Hypothalamus (tissue), 51 donors: ENCODE measurements around the gene XRCC6.
"Not testable (repeated sequence)": the region's sequence is repeated elsewhere in the genome, so short reads cannot be mapped to it uniquely, and the experiment has no call there.

Experiments used
- DNase-seq, 51 donors: peaks; one replicate each; lab custom pipeline; 2025; lab: John Stamatoyannopoulos, UW

XRCC6 gene

DNA sequence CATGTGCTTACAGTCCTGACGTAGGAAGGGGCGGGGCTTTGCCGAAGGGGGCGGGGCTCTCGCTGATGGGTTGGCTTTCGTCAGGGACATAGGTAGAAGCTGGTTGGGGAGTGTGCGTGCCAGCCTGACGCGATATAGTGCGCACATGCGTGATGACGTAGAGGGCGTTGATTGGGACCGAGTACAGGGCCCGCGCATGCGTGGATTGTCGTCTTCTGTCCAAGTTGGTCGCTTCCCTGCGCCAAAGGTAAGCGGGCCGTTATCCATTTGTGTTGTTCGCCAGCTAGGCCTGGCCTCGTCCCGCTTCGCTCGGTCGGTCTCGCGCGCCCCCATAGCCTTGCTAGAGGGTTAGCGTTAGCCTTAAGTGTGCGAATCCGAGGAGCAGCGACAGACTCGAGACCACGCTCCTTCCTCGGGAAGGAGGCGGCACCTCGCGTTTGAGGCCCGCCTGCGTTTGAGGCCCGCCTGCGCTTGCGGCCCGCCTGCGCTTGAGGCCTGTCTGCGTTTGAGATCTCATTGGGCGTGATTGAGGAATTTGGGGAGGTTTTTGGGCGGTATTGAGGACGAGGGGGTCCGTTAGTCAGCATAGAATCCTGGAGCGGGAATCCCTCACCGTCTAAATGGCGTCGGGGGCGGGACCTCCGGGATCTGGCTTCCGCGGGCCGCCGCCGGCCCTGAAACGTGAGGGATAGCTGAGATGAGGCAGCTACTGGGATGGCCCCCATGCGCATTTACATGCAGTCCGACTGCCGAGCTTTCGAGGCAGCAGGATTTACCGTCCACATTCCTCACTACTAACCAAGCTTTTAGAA lies at the start of gene XRCC6:
Gene XRCC6, plus strand, starts transcription at position 197 of the 812 bp plus-strand sequence. CDS start 710 bp downstream, outside the sequence.
- DNase-seq: peak; percentile 79 to 100 (median 99)

DNA sequence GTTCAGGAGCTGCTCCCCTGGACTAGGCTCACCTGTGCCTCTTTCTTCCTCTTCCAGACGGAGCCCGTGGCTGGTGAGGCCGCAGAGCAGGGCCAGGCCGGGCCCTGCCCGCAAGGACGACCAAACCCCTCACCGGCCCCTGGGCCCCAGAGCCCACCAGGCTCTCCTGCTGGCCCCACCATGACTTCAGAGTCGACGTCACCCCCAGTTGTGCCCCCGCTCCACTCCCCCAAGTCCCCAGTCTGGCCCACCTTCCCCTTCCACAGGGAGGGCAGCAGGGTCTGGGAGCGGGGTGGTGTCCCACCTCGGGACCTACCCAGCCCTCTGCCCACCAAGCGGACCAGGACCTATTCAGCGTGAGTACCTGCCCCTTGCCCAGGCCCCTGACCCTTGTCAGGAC lies 49.3 kb upstream of the XRCC6 start:
- no peak for DNase-seq

DNA sequence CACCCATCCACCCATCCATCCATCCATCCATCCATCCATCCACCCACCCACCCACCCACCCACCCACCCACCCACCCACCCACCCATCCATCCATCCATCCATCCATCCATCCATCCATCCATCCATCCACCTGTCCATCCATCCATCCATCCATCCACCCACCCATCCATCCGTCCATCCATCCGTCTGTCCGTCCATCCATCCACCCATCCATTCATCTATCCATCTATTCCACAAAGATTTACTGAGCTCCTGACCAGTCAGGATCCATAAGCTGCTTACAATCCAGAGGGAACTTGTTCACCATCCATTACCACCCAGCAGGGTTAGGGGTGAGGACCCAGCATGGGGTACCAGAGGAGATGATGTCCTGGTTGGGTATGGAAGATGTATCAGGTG lies 48.8 kb upstream of the XRCC6 start:
- DNase-seq: not testable (repeated sequence)

DNA sequence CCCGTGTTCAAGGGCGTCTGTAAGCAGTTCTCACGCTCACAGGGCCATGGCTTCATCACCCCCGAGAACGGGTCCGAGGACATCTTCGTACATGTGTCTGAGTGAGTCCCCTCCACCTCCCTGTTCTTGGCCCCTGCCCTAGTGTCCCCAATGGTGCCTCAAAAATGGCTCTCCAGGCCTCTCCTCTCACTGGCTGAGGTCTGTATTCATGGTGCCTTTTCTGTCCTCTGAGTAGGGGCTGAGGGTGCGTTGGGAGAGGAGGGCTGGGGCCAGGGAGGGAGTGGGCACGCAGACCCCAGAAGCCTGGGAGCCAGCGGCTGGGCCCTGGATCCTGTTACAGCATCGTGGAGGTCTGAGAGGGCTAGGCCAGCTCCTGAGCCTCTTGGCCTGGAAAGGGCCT lies 47.4 kb upstream of the XRCC6 start:
- no peak for DNase-seq

DNA sequence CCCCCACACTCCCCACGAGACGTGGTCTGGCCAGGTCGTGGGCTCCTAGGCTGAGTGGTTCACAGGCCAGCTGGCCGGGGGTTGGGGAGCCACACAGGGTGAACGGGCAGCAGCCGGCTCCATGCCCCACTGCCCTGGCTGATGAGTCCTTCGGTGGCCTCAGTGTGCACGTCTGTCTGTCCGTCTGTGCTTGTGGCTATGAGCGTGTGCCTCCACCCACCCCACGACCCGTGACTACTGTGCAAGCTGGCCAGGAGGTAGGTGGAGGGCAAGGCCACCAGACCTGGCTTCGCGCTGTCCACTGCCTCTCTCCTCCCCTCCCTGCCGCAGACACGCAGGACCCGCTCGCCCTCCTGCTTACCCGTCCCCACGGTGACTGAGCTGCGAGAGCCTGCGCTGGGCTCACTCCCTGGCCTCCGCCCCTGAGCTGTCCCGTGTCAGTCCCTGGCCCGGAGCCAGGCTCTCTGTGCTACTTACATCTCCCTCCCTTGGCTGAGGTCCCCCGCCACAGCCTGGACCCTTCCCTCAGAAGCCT lies 46.2 kb upstream of the XRCC6 start:
- peak in 25 of 51 donors; percentile 16 to 63 (median 39) for DNase-seq

- no peak for DNase-seq
Observed at GRCh38 chr22:41575533-41575932, 45.6 kb upstream of the XRCC6 start.

- DNase-seq: peak in 14 of 51 donors; percentile 17 to 46 (median 26)
Observed at GRCh38 chr22:41576877-41577276, 44.2 kb upstream of the XRCC6 start.

DNA sequence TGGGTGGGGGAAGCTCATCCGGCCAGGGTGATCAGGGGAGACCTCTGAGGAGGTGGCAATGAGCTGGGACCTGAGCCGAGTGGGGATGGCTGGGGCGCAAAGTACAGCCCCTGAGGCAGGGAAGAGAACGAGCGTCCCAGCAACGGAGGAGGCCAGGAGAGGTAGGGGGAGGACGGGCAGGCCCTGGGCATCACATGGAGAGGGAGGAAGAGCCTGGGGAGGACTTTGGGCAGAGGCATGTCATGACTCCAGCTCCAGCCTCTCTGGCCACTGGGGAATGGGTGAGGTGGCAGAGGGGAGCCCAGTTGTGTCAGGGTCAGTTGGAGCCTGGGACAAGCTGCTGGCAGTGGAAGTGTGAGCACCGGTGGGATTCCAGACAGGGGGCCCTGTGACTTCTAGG lies 43.0 kb upstream of the XRCC6 start:
- no peak for DNase-seq

- DNase-seq: no peak
Observed at GRCh38 chr22:41578818-41579217, 42.3 kb upstream of the XRCC6 start.

DNA sequence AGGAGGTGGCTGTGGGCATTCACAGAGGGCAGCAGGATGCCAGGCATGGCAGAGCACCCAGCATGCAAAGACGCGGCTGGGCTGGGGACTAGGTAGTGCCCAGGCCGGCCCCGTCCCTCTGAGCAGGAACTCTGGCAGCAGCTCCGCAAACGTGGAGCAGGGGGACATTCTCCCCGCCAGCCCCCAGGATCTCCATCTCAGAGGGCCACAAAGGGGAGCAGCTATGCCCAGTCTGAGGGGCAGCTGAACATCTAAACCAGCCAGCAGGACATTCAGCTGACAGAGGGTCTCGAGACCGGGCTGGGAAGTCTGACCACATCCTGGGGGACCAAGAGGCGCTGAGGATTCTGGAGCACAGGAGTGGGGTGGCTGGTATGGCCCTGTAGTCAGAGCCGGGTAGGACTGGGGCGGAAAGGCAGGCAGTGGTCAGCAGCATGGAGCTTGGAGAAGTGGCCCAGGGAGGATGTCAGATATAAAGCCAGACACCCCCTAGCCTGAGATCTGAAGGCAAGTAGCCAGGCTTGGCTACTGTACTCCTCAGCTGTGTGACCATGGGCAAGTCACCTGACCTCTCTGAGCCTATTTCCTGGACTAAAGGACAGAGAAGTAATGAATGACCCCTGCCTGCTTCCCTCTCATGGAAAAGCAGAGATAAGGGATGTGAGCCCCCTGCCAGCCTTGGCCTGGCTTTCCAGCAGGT lies 41.6 kb upstream of the XRCC6 start:
- no peak for DNase-seq

- DNase-seq: no peak
Observed at GRCh38 chr22:41579997-41580355, 41.1 kb upstream of the XRCC6 start.

GRCh38 chr22:41582694-41583093 lies 38.4 kb upstream of the XRCC6 start:
- DNase-seq: no peak

DNA sequence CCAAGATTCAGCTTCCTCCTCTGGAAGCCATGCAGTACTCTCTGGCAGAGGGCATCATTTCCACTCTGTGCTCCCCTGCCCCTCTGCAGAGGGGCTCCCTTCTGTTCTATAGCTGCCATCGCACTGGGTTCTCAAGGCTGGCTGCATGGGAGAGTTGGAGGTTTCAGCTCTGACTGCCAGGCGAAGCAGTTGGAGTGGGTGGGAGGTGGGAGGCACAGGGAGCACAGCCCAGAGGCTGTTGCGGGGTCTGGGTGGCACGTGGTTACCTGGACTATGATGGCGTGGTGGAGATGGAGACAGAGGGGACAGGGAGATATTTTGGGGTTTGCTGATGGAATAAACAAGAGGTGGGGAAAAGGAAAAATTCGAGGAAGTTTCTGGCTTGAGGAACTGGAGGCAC lies 36.2 kb upstream of the XRCC6 start:
- no peak for DNase-seq

DNA sequence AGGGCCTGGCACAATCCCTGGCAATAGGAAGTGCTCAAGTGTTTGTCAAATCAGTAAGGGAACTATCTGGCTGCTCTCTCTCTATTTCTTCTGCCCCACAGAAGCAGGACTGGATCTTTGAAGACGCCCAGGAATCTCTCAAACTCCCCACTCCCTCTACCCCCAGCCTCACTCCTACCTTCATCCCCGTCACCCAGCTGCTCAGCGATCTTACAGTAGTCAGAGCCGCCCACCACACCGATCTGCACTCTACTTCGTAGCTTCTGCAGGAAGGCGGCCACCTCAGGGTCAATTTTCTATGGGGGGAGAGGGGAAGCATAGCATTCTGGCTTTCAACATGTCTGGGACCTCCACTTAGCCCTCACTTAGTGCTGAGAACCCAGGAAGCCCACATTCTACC lies 35.2 kb upstream of the XRCC6 start:
- DNase-seq: no peak

DNA sequence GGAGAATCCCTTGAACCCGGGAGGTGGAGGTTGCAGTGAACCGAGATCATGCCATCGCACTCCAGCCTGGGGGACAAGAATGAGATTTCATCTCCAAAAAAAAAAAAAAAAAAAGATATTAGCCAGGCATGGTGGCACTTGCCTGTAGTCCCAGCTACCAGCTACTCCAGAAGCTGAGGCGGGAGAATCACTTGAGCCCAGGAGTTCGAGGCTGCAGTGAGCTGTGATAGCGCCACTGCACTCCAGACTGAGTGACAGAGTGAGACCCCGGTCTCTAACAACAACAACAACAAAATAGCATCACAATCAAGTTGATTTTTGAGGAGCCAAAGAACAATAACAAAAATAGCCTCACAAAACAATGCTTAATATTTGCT lies 33.8 kb upstream of the XRCC6 start:
- no peak for DNase-seq

DNA sequence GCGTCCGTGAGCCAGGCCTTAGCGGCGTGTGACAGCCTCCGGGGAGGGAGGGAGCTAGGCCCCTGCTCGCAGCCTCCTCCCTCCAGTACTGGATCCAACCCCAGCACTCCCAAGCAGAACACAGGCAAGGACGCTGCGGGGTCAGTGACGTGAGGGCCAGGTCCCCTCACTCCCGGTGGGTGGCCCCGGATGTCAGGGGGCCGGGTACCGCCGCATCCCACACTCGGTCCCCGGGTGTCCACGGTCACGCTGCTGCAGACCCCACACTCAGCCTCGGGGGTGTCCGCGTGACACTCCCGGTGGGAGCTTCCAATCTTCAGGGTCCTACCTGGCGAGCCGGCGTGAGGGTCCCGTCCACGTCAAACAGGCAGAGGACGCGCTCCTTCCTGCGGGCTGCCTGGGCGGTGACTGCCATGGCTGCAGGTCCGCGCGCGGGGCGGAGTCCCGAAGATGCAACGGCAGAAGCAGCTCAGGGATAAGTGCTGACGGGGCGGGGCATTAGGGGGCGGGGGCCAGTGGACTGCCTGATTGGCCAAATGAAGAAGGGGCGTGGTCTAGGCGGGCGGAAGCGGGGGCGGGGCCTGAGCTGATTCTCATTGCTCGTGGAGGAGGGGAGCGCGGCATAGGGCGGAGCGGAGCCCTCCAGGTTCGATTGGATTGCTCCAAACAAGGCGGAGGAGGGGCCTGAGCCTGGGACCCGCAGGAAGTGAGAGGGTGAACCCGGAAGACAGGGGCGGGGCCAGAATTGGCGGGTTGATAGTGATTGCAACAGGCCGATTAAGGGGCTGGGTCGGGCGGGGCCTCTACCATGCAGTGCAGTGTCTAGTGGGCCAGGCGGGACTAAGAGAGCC lies 31.5 kb upstream of the XRCC6 start, which contains the start of gene PMM1:
Gene PMM1, minus strand, starts transcription at position 450 of the 851 bp plus-strand sequence. Its CDS starts 35 bp downstream, at position 415.
- DNase-seq: peak; percentile 67 to 100 (median 99)

DNA sequence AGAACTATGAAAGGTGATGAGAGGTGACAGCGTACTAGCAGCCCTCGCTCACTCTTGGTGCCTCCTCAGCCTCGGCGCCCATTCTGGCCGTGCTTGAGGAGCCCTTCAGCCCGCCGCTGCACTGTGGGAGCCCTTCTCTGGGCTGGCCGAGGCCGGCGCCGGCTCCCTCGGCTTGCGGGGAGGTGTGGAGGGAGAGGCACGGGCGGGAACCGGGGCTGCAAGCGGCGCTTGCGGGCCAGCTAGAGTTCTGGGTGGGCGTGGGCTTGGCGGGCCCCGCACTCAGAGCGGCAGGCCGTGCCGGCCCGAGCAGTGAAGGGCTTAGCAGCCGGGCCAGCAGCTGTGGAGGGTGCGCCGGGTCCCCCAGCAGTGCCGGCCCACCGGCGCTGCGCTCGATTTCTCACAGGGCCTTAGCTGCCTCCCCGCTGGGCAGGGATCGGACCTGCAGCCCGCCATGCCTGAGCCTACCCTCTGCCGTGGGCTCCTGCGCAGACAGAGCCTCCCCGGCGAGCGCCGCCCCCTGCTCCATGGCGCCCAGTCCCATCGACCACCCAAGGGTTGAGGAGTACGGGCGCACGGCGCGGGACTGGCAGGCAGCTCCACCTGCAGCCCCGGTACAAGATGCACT lies 27.6 kb upstream of the XRCC6 start:
- DNase-seq: not testable (repeated sequence)

DNA sequence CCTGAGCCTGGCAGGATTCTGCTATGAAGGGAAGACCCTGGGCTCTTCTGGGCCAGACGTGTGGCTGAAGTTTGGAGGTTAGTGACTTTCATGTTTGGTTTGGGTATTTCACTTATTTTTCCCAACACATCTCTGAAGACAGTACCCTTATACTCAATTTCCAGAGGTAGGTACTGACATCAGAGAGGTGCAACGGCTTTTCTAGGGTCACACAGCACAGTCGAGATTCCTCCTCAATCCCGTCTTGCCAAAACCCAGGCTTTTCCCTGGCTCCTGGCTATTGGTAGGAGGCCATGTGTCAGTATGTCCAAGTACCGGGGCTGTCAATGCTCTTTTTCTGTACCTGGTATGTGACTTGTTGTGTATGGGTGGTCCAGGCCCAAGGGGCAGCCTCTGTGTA lies 25.4 kb upstream of the XRCC6 start:
- no peak for DNase-seq

DNA sequence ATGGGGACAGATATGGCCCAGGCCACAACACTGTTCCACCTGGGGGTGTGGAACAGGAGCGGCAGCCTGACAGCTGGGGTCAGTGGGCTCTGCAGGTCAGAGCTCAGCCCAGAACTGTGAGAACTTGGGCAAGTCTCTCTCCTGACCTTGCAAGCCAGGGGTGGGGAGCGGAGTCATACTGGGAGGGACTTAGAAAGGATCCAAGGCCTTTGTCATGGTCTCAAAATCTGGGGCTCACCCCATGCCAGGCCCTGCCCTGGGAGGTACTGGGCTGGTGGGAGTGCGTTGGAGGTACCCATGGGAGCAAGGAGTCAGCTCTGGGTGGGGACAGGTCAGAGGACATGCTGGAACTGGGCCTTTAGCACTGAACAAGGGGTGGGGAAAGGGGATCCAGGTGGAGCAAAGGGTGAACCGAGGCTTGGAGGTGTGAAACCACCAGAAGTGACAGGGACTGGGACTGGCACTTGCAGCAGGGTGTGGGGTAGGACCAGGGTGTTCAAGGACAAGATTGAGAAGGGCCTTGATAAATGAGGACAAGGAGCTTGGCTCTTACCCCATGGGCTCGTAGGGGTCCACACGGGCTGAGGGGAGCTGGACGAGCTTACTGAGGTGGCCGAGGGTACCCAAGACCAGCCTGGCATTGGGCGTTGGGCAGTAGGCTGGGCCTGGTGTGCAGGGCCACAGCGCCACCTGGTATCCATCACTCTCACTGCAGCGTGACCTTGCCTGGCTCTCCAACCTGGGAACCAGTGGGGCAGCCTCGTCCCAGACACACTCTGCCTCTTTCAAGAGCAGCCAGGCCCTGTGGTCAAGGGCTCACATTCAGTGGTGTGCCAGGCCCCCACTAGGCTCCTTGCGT lies 24.1 kb upstream of the XRCC6 start:
- peak in 36 of 51 donors; percentile 11 to 71 (median 40) for DNase-seq

- no peak for DNase-seq
Observed at GRCh38 chr22:41597635-41597953, 23.5 kb upstream of the XRCC6 start.
